Measurements from ENCODE around the gene LRRIQ1.

GRCh38 chr12:85065837-85066482 lies 29.8 kb downstream of the LRRIQ1 start:
- TF ChIP-seq CTCF (IDR thresholded peaks at IDR 0.05; ENCODE audit: low read depth, low read length) (no peak), EZH2phosphoT487 (IDR thresholded peaks at IDR 0.05; ENCODE audit: low read depth) (no peak)
